Smooth muscle cell (in vitro differentiated cells): Measurements from ENCODE around the gene NSDHL. TPM values are rescaled to one million over a fixed set of nuclear protein-coding genes. Genes with fewer than 3 reads are reported as not detected.
"Not testable (repeated sequence)": the region's sequence is repeated elsewhere in the genome, so short reads cannot be mapped to it uniquely, and the experiment has no call there.

ENCODE experiments used
- DNase-seq: peaks from one replicate; lab custom pipeline; 2025; ENCODE audit not compliant: unreplicated experiment; lab: John Stamatoyannopoulos, UW
- H2AFZ ChIP-seq: fragments of 200-600 bp; sonication (generic); 2 replicates; pipeline ENCODE4 v1.6.0; 2016; ENCODE audit warnings: antibody characterized with exemption, low read depth, mild to moderate bottlenecking
- H3F3A ChIP-seq: fragments of 200-600 bp; sonication (generic); 2 replicates; pipeline ENCODE4 v1.6.0; 2017; ENCODE audit warnings: antibody characterized with exemption, low read depth
- H3K27ac ChIP-seq: fragments of 200-600 bp; sonication (generic); 2 replicates; pipeline ENCODE4 v1.5.1; 2016; ENCODE audit warnings: low read depth, mild to moderate bottlenecking
- H3K27me3 ChIP-seq: fragments of 200-600 bp; sonication (generic); 2 replicates; pipeline ENCODE4 v1.6.1; 2016; ENCODE audit warnings: low read depth, mild to moderate bottlenecking
- H3K36me3 ChIP-seq: fragments of 200-600 bp; sonication (generic); 2 replicates; pipeline ENCODE4 v1.5.1; 2016; ENCODE audit warnings: low read depth
- H3K4me1 ChIP-seq: fragments of 200-600 bp; sonication (generic); 2 replicates; pipeline ENCODE4 v1.5.1; 2016; ENCODE audit warnings: low read depth
- H3K4me2 ChIP-seq: fragments of 200-600 bp; sonication (generic); 2 replicates; pipeline ENCODE4 v1.6.0; 2016; ENCODE audit warnings: mild to moderate bottlenecking
- H3K4me3 ChIP-seq: fragments of 200-600 bp; sonication (generic); 2 replicates; pipeline ENCODE4 v1.5.1; 2016; ENCODE audit warnings: mild to moderate bottlenecking
- H3K79me2 ChIP-seq: fragments of 200-600 bp; sonication (generic); 2 replicates; pipeline ENCODE4 v1.6.0; 2016; ENCODE audit warnings: low read depth, mild to moderate bottlenecking
- H3K9ac ChIP-seq: fragments of 200-600 bp; sonication (generic); 2 replicates; pipeline ENCODE4 v1.6.0; 2016; ENCODE audit warnings: low read depth
- H3K9me3 ChIP-seq: fragments of 200-600 bp; sonication (generic); replicated peaks from 2 replicates; pipeline ENCODE4 v1.5.1; 2016; ENCODE audit warnings: low read depth
- H4K20me1 ChIP-seq: fragments of 200-600 bp; sonication (generic); 2 replicates; pipeline ENCODE4 v1.6.0; 2016; ENCODE audit warnings: low read depth
- WGBS: methylation state at CpG from one replicate; pipeline ENCODE4 v1.1.7; 2016; ENCODE audit warnings: low lambda C conversion rate; 5-methylcytosine and 5-hydroxymethylcytosine counted together
- polyA plus RNA-seq: library from polyadenylated mRNA; unstranded; fragments of >200 nt; fragmentation: Nextera tagmentation; extraction: Ambion mirVana; gene quantifications from 2 replicates; pipeline ENCODE4 v1.2.1, GENCODE V29; 2016
- total RNA-seq: library from RNA; depleted of rRNA; stranded (reverse); fragments of >200 nt; gene quantifications from 2 replicates; pipeline ENCODE4 v1.2.3, GENCODE V29; 2014
- TF ChIP-seq, protein P1 (sequence below): fragments of 200-600 bp; sonication (generic); IDR thresholded peaks from 2 replicates; pipeline ENCODE4 v1.5.1; 2017; ENCODE audit warnings: borderline replicate concordance, mild to moderate bottlenecking, antibody characterized with exemption; ENCODE audit not compliant: insufficient read depth, poor library complexity, severe bottlenecking

The NSDHL gene
- total and polyA plus RNA-seq, 2 experiments from 2014 or later = 20.9 to 36.4 TPM

- Histone ChIP-seq H3K4me1 (no peaks in the 10 kb centered on the region), H3F3A (no peaks in the 10 kb centered on the region), H4K20me1 (no peaks in the 10 kb centered on the region), H3K79me2 (peaks cover 20% of the 10 kb centered on the region), H2AFZ (no peak overlapping the region), H3K27ac (no peak overlapping the region), H3K27me3 (no peaks in the 10 kb centered on the region), H3K4me2 (no peak overlapping the region), H3K36me3 (no peaks in the 10 kb centered on the region), H3K4me3 (no peak overlapping the region), H3K9me3 (no peaks in the 10 kb centered on the region), H3K9ac (no peak overlapping the region)
- DNase-seq = no peak
- TF ChIP-seq, protein P1, sequence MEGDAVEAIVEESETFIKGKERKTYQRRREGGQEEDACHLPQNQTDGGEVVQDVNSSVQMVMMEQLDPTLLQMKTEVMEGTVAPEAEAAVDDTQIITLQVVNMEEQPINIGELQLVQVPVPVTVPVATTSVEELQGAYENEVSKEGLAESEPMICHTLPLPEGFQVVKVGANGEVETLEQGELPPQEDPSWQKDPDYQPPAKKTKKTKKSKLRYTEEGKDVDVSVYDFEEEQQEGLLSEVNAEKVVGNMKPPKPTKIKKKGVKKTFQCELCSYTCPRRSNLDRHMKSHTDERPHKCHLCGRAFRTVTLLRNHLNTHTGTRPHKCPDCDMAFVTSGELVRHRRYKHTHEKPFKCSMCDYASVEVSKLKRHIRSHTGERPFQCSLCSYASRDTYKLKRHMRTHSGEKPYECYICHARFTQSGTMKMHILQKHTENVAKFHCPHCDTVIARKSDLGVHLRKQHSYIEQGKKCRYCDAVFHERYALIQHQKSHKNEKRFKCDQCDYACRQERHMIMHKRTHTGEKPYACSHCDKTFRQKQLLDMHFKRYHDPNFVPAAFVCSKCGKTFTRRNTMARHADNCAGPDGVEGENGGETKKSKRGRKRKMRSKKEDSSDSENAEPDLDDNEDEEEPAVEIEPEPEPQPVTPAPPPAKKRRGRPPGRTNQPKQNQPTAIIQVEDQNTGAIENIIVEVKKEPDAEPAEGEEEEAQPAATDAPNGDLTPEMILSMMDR = no peak
- WGBS = 85% methylated on average over 5 of the region's 5 CpGs
Measured at GRCh38 chrX:152832520-152832919, 1.7 kb downstream of the NSDHL start.

DNA sequence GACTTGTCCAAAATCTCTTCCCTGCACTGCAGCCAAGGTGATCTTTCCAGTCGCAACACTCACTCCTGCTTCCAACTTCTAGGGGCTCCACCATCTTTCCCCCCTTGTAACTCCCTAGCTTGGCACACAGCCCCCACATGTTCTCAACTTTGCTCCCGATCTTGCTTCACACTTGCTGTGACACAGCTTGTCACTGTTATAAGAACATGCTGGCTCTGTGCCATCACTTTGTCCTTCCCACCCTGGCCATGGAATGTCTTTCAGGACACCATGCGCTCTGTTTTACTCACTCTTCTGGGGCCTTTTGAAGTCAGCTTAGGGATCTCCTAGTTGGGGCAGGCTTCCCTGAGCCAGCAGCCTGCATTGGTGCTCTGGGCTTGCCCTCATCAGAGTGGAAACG lies 2.5 kb downstream of the NSDHL start:
- WGBS = 94% methylated on average over 4 of the region's 4 CpGs
- H3K4me1 ChIP-seq = no peaks in the 10 kb centered on the region
- no peaks in the 10 kb centered on the region for H3F3A ChIP-seq
- no peak overlapping the region for H2AFZ ChIP-seq
- DNase-seq = no peak
- TF ChIP-seq, protein P1 = no peak
- H4K20me1 ChIP-seq = no peaks in the 10 kb centered on the region
- no peaks in the 10 kb centered on the region for H3K9me3 ChIP-seq
- H3K27me3 ChIP-seq = no peaks in the 10 kb centered on the region
- no peak overlapping the region for H3K4me3 ChIP-seq
- no peak overlapping the region for H3K27ac ChIP-seq
- H3K36me3 ChIP-seq = no peaks in the 10 kb centered on the region
- H3K4me2 ChIP-seq = no peak overlapping the region
- H3K79me2 ChIP-seq = peaks cover 20% of the 10 kb centered on the region
- H3K9ac ChIP-seq = no peak overlapping the region

DNA sequence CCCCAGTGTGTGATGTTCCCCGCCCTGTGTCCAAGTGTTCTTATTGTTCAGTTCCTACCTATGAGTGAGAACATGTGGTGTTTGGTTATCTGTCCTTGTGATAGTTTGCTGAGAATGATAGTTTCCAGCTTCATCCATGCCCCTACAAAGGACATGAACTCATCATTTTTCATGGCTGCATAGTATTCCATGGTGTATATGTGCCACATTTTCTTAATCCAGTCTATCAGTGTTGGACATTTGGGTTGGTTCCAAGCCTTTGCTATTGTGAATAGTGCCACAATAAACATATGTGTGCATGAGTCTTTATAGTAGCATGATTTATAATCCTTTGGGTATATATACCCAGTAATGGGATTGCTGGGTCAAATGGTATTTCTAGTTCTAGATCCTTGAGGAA lies 4.6 kb downstream of the NSDHL start:
- not testable (repeated sequence) for DNase-seq, H3F3A ChIP-seq, H3K27me3 ChIP-seq, H3K27ac ChIP-seq, H3K9me3 ChIP-seq, H3K4me1 ChIP-seq, H3K9ac ChIP-seq, H2AFZ ChIP-seq, H3K4me3 ChIP-seq, H3K4me2 ChIP-seq, H3K36me3 ChIP-seq
- Histone ChIP-seq H4K20me1 (peaks cover 13% of the 10 kb centered on the region), H3K79me2 (peaks cover 20% of the 10 kb centered on the region)
- WGBS = 78% methylated on average over 1 of the region's 1 CpG

GRCh38 chrX:152842772-152843338 lies 12.0 kb downstream of the NSDHL start:
- WGBS = 85% methylated on average over 10 of the region's 10 CpGs
- H3F3A ChIP-seq = no peaks in the 10 kb centered on the region
- TF ChIP-seq, protein P1 = no peak
- peaks cover 44% of the 10 kb centered on the region for H4K20me1 ChIP-seq
- H3K9me3 ChIP-seq = no peaks in the 10 kb centered on the region
- H3K36me3 ChIP-seq = no peaks in the 10 kb centered on the region
- no peak overlapping the region for H3K9ac ChIP-seq
- no peak overlapping the region for H3K4me3 ChIP-seq
- no peak overlapping the region for H3K4me2 ChIP-seq
- H3K4me1 ChIP-seq = no peaks in the 10 kb centered on the region
- no peaks in the 10 kb centered on the region for H3K27me3 ChIP-seq
- DNase-seq = no peak
- peaks cover 7% of the 10 kb centered on the region for H3K79me2 ChIP-seq
- no peak overlapping the region for H3K27ac ChIP-seq
- no peak overlapping the region for H2AFZ ChIP-seq
